ENCODE measurements around the gene BEX1.
"Not testable (repeated sequence)": the region's sequence is repeated elsewhere in the genome, so short reads cannot be mapped to it uniquely, and the experiment has no call there.

The BEX1 gene

DNA sequence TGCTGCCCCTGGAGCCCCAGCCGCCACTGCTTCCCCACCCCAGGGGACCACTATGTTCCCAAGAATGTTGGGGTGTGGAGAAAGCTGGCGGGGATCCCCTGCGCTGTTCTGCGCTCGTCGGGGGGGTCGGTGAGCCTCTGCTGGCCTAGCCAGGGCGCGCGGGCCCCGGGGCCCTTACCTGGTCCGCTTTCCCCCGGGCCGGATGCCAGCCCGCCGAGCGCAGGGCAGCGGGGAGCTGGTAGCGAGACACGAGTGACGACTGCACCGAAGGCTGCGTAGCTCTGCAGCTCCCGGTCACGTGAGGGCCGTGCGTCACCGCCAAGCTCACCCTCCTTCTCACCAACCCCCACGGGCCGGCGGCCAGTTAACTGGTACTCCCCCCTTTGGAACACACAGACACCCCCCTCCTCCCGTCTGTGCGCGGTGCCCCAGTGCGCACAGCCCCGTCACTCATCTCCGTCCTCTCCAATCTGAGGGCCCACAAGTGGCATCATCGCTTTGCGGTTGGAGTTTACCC, at the start of gene BEX1:
BEX1 (minus strand) TSS at position 254 of the 517 bp plus-strand sequence. CDS start 897 bp downstream, outside the sequence.
- DNase-seq = no peak

DNA sequence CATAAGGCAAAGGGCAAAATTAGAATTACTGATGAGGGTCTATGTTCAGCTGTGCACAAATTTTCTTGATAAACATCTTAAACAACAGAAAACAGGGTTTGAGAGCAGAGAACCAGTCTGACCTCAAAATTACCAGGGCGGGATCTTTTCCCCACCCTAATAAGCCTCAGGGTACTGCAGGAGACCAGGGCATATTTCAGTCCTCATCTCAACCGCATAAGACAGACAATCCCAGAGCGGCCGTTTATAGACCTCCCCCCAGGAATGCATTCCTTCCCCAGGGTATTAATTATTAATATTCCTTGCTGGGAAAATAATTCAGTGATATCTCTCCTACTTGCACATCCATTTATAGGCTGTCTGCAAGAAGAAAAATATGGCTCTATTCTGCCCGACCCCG, 45.5 kb upstream of the BEX1 start:
- DNase-seq = not testable (repeated sequence)

DNA sequence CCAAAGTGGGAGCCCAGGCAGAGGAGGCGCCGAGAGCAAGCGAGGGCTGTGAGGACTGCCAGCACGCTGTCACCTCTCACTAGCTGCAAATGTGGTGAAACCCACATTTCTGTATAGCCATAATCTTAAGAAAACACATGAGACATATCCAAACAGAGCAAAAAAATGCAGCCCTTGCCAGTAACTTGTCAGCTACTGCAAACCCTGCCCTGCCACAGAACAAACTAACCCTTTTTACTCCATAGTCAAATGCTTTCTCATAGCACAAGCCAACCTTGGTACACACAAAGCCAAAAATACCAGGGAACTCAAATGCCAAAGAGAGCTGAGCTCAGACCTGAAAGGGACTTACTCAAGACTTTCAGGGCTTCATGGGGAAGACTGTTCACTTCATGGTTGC, 43.9 kb upstream of the BEX1 start:
- DNase-seq = no peak

DNA sequence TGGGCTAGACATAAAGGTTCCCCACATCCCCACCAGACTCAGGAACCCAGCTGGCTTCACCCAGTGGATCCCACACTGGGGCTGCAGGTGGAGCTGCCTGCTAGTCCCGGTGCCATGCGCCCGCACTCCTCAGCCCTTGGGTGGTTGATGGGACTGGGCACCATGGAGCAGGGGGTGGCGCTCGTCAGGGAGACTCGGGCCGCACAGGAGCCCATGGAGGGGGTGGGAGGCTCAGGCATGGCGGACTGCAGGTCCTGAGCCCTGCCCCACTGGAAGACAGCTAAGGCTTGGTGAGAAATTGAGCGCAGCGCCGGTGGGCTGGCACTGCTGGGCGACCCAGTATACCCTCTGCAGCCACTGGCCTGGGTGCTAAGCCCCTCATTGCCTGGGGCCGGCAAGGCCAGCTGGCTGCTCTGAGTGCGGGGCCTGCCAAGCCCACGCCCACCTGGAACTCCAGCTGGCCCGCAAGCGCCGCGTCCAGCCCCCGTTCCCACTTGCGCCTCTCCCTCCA, 43.3 kb upstream of the BEX1 start:
- not testable (repeated sequence) for DNase-seq

DNA sequence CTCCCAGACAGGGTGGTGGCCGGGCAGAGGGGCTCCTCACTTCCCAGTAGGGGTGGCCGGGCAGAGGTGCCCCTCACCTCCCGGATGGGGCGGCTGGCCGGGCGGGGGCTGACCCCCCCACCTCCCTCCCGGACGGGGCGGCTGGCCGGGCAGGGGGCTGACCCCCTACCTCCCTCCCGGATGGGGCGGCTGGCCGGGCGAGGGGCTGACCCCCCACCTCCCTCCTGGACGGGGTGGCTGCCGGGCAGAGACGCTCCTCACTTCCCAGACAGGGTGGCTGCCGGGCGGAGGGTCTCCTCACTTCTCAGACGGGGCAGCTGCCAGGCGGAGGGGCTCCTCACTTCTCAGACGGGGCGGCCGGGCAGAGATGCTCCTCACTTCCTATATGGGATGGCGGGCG, 40.4 kb upstream of the BEX1 start:
- DNase-seq = not testable (repeated sequence)

DNA sequence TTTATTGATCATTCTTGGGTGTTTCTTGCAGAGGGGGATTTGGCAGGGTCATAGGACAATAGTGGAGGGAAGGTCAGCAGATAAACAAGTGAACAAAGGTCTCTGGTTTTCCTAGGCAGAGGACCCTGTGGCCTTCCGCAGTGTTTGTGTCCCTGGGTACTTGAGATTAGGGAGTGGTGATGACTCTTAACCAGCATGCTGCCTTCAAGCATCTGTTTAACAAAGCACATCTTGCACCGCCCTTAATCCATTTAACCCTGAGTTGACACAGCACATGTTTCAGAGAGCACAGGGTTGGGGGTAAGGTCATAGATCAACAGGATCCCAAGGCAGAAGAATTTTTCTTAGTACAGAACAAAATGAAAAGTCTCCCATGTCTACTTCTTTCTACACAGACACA, 39.9 kb upstream of the BEX1 start:
- not testable (repeated sequence) for DNase-seq

DNA sequence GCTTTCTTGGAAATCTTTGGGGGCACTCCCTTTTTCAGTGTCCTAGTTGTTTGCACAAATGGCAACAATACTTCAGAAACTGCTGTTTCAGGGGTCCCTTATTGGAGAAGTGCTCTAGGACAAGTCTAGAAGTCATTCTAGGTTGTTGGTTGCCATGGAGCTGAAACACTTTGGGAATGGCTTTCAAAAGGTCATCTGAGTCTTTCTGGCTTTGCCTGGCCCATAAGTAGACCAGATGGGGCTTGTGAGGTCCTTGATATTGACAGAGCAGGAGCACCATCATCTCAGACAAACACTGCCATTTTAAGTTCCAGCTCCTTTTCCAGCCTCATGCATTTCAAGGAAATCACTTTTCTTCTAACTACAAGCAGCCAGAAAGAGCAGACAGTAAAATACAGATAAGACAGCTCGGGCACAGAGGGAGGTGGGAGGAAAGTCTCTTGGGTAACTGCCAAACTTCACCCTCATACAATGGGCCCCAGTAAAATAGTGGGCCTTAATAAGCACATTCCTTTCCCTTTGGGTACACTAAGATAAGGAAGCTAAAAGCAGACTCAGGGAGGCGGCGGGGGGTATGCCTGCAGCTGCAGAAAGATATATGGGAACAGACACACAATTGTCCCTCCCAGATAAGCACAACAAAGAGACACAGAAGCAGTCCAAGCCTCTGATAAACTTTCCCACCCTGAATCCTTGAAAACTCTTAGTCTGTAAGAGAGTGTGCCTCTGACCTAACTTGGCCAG, 37.5 kb upstream of the BEX1 start:
- no peak for DNase-seq

DNA sequence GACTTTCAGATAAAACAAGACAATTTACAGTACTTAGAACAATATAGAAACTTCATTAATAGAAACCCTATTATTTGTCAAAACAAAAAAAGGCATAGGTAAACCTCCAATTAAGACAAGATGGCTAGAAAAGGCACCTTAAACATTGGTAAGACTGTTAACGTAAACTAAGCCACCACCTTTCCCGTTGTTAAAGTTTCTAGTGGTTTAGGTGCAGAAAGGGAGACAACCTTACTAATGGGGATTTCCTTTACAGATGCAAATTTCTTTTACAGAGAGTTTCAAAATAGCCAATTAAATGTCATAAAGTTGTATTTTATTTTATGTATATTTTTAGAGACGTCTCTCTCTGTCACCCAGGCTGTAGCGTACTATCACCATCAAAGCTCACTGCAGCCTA, 36.5 kb upstream of the BEX1 start:
- no peak for DNase-seq

DNA sequence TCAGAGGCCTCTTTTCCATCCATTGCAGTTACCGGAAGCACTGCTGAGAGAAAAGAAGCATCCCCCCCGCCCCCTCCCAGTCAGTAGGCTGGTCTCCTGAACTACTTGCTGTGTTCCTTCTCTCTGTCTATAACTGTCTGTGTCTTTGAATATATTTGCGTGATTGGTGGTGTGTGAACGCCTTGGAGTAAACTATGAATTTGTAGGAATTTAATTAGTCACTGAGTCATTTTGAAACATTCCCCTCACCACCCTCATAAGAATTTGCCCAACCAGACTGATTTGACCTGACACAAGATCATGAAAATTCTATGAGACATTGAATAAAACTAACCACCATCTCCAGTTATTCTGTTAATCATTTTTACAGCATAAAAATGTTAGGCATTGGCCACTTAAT, 35.7 kb upstream of the BEX1 start:
- DNase-seq = no peak

DNA sequence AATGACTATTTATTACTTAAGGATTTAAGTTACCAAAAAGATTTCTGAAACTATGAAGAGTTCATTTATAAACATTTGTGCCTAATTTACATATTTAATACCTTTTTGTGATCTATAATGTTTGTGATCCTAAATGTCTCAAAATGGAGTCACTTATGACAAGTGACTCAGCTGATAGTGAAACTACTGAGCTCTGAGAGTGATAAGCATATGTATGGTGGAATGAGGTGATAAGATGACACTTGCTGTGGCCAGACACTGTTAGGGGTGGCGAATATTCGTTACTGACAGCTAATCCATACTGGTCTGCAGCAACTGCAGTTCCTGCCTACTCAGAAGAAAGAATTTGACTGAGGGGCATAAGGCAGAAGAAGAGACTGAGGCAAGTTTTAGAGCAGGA, 34.5 kb upstream of the BEX1 start:
- no peak for DNase-seq

DNA sequence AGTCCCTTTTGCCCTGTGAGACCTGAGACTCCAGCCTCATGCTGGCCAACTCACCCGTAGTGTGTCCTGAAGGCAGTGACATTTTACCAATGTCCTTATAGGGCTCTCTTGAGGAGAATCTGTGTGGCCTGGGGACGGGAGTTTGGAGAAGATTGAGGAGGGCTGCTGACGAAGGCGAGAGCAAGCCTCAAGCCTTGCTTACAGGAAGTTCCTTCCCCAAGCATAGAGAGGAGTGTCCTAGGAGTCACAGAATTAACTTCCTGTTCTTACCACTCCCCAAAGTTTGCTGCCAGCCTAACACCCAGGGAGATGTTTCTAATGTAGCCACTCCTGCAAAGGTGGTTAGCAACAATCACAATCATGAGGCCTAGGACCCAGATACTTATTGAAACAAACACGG, 29.0 kb upstream of the BEX1 start, which contains the start of gene NXF3:
NXF3 (minus strand) TSS at position 202 of the 400 bp plus-strand sequence; CDS start at position 82, 120 bp downstream.
- no peak for DNase-seq

DNA sequence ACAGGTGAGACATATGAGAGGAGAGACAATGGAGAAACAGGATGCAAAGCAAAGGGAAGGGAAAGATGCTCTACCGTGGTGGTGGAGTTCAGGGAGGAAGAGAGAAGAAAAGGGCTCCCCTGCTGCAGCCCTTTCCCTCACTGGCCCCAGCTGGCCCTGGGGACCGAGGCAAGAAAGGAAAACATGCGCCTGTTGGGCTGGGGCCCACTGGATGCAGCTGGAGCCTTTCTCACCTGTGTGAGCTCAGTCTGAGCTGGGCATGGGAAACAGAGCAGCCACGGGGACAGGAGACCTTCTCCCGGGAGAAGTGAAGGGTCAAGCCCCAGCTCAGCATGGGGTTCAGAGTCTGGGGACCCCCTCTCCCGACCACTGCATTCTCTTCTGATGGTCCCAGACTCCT, 17.1 kb upstream of the BEX1 start:
- DNase-seq = no peak

DNA sequence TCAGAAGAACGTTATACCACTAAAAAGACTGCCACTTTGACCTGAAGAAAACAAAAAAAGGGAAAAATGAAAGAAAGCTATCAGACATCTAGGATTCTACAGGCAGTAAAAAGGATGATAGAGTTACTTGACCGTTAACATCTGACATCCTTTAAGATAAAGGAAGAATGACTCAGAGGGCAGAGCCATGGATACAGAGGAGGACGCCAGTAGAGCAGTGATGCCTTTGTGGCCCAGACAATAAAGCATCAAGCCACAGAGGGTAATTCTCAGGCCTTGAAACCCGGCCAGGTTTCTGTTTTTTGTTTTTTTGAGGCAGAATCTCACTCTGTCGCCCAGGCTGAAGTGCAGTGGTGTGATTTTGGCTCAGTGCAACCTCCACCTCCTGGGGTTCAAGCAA, 9.5 kb upstream of the BEX1 start:
- no peak for DNase-seq

DNA sequence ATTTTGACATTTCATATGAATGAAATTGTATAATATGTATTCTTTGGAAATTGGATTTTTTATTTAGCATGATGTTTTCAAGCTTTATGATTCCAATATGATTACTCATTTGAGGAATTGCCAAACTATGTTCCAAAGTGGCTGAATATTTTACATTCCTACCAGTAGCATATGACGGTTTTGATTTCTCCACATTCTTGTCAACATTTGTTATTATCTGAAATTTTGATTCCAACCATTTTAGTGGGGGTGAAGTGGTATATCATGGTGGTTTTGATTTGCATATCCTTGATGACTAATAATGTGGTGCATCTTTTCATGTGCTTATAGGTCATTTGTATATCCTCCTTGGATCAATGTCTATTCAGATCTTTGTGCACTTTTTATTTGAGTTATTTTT, 2.6 kb upstream of the BEX1 start:
- no peak for DNase-seq

DNA sequence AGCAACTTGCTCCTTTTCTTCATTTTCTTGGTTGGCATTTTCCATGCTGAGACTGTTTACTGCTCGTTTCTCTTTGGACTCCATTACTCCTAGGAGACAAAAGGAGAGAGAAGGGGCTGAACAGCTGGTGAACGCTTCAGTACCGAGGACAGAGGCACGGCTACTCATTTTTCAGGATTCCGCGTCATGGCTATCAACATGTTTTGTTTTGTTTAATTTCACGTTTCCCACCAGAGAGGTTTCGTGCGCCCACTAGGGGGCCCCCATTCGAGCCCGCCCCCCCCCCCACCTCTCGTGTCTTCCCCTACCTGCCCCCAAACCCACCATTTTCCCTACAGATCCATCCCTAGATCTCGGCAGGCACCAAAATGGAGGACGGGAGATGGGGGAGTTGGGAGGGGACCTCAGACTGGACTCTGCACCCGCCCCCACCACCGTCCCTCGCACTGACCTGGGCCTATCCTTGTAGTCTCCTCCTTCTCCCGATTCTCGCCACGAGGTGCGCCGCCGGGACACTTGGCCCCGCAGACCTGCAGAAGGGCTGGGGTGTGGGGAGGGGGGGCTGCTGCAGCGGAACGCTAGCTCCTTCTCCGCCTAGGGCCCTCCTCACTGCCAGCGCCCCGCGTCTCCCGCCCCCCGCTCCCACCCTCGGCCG, 653 bp downstream of the BEX1 start:
- no peak for DNase-seq

DNA sequence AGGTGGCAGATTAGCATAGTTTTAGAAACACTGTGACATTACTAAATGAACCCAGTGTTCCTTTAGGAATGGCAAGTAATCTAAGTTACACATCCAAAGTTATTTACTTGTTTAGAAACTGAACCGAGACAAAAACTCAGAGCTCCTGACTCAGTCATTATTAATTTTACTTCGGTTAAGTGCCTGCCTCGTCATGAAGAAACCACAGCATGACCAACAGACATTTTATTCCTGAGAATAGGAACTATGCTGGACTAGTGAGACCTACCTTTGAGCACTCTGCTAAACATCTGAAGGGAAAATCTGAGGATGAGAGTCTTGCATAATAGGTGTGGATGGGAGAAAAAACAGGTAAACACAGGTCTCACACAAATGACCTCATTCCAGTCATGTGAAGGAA, 2.5 kb downstream of the BEX1 start:
- DNase-seq = no peak

DNA sequence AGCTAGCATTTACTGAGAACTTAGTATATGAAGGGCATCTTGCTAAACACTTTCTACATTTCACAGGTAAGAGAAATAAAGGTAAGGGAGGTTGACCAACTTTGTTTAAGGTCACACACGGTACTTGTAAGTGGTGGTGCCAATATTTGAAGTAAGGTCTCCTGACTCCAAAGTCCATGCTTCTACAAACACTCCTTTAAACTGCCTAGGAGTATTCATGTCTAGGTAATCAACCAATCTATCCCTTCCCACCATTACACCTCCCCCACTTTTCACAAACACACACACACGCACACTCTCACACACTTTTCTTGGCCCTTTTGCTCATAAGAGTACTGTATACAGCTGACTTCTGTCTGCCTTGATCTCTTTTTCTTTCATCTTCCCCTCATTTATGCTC, 7.1 kb downstream of the BEX1 start:
- no peak for DNase-seq

DNA sequence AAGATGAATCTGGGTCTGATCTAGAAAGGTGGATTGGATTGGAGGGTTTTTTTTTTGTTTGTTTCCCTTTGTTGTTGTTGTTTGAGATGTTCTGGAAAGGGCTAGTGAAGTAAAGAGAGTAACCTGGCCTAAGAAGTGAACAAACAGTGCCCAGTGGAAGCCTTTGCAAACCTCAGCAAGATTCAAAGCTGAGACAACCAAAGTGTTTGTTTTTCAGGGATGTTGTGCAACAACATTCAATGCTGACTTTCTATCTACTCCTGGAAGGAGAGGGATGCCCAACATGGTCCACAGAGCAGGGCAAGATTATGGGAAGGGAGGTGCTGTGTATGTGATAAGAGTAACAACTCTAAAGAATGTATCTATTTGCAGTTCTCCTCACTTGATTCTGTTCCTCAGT, 11.3 kb downstream of the BEX1 start:
- no peak for DNase-seq

DNA sequence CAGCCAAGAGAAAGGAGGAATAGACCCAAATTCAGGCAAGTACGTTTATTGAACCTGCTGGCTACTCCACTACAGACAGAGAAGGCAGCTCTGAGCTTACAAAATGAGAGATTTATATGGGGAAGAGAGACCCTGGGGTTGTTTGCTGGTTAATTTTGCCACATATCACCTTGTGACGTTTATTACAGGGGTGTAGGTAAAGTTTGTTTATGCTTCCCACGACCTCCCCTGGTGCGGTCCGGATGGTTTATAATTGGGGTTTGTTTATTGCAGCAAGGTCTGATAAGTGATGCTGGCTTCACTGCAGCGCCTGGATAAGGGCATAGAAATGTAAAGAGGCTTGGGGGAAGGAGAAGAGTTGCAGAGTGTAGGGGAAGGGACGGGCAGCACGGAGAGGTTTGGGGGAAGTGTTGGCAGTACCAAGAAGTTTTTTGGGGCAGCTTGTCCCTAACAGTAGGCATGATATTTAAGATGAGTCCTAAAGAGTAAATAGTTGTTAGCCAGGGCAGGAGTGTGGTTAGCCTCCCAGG, 12.6 kb downstream of the BEX1 start:
- no peak for DNase-seq

DNA sequence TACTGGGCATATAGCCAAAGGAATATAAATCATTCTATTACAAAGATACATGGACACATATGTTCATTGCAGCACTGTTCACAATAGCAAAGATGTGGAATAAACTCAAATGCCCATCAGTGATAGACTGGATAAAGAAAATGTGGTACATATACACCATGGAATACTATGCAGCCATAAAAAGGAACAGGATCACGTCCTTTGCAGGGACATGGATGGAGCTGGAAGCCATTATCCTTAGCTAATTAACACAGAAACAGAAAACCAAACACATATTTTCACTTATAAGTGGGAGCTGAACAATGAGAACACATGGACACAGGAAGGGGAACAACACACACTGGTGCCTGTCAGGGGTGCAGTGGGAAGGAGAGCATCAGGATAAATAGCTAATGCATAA, 30.6 kb downstream of the BEX1 start:
- DNase-seq = not testable (repeated sequence)

DNA sequence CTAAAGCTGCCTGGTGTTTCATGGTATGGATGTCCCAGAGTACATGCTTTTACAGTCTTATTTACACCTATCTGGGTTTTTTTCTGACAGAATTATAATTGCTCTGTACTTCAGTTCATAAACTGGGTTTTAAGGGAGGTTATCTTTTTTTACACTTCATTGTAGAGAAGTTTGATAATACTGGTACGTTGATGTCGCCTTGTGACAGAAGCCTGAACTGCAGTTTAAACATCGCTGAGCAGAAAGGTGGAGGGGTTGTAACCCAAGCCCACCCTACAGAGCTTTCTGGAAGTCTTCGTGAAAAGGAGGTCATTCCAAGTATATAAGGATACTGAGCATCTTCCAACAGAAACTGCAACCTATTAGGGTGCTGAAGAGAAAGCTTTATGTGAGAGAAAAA, 46.4 kb downstream of the BEX1 start:
- DNase-seq = no peak

DNA sequence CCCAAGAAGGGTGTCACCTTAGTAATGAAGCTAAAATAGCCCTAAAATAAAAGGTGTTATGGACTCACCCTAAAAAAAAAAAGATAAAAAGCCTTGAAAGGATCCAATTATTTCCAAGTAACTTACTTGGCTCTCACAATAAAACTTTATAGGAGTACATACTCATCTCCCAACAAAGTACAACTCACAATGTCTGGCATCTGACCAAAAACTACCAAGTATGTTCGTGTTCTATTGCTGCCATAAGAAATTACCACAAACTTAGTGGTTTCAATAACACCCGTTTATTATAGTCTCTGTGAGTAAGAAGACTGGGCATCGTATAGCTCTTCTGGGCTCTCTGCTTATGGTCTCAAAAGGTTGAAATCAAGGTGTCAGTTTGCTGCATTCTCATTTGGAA, 51.0 kb downstream of the BEX1 start:
- DNase-seq = no peak

Data from activated CD4-positive, alpha-beta T cell treated with anti-CD3 and anti-CD28 coated beads for 1 hour (primary cell).